ENCODE results near the gene HLA-DMA. TPM values are rescaled to one million over a fixed set of nuclear protein-coding genes. Genes with fewer than 3 reads are reported as not detected.
A peak's percentile ranks its signal among the peaks of the same experiment; 100 is the strongest.

The HLA-DMA gene
- total and polyA plus RNA-seq, 2 of the 13 experiments (the other 11 are each of a cell fraction or from before 2014, with no cell fraction given), result 0.70 to 0.71 TPM

GRCh38 chr6:32984622-32985389 is 31.9 kb upstream of the HLA-DMA start (continued):
- TF ChIP-seq HNF1B (CRISPR knock-in tag; IDR thresholded peaks at IDR 0.05) (0 out of 2 replicates have a peak, but pooled peaks have one; percentile 23), ZNF761 (CRISPR knock-in tag; conservative IDR thresholded peaks at IDR 0.05) (no peak), ZFP36L1 (CRISPR knock-in tag; IDR thresholded peaks at IDR 0.05) (no peak), TOPORS (CRISPR knock-in tag; IDR thresholded peaks at IDR 0.05) (no peak), ZNF644 (CRISPR knock-in tag; IDR thresholded peaks at IDR 0.05; ENCODE audit: low read depth) (no peak), ZNF687 (CRISPR knock-in tag; IDR thresholded peaks at IDR 0.05) (no peak), ZNF317 (CRISPR knock-in tag; IDR thresholded peaks at IDR 0.05) (0 out of 2 replicates have a peak, but pooled peaks have one; percentile 38), AFF4 (CRISPR knock-in tag; IDR thresholded peaks at IDR 0.05) (no peak), MAFG (CRISPR knock-in tag; IDR thresholded peaks at IDR 0.05) (no peak), GPBP1L1 (CRISPR knock-in tag; IDR thresholded peaks at IDR 0.05) (no peak), ZNF652 (CRISPR knock-in tag; IDR thresholded peaks at IDR 0.05; ENCODE audit: borderline replicate concordance, low read depth) (no peak), ZNF34 (CRISPR knock-in tag; IDR thresholded peaks at IDR 0.05; ENCODE audit: borderline replicate concordance) (no peak), ZNF772 (CRISPR knock-in tag; IDR thresholded peaks at IDR 0.05) (no peak), ZUFSP (CRISPR knock-in tag; IDR thresholded peaks at IDR 0.05; ENCODE audit: borderline replicate concordance) (no peak), ZNF335 (CRISPR knock-in tag; IDR thresholded peaks at IDR 0.05) (no peak), ZNF569 (CRISPR knock-in tag; IDR thresholded peaks at IDR 0.05; ENCODE audit: borderline replicate concordance) (no peak)
